Right cardiac atrium (tissue), 5 donors: Measurements from ENCODE around the gene DRAP1. TPM values are rescaled to one million over a fixed set of nuclear protein-coding genes. Genes with fewer than 3 reads are reported as not detected.

Source experiments
- ATAC-seq, 2 donors: fragments of 200-7000 bp; cut with Tn5 transposase; one replicate each; pipeline versions ENCODE4 v1.8.0 to v1.9.1; 2020; ENCODE audit warnings: moderate library complexity in 2 of 2, mild to moderate bottlenecking in 1 of 2
- DNase-seq, 3 donors: peaks; one replicate each; pipeline ENCODE4 v3.0.0-alpha.2; 2020
- H3K27ac ChIP-seq: one replicate; pipeline ENCODE4 v1.5.1; 2013; ENCODE audit warnings: mild to moderate bottlenecking, low read length, control low read depth, moderate library complexity
- H3K27me3 ChIP-seq: one replicate; pipeline ENCODE4 v1.6.1; 2013; ENCODE audit not compliant: control insufficient read depth, insufficient read depth
- H3K4me1 ChIP-seq: one replicate; pipeline ENCODE4 v1.6.1; 2013; ENCODE audit warnings: low read length; ENCODE audit not compliant: control insufficient read depth, insufficient read depth
- H3K4me3 ChIP-seq: one replicate; pipeline ENCODE4 v1.5.1; 2013; ENCODE audit warnings: low read length, control low read depth
- H3K9me3 ChIP-seq: one replicate; pipeline ENCODE4 v1.6.1; 2013; ENCODE audit warnings: low read length; ENCODE audit not compliant: control insufficient read depth
- WGBS: extraction: QIAGEN DNeasy Blood & Tissue Kit; methylation state at CpG from one replicate; pipeline ENCODE4 v1.1.7; 2013; 5-methylcytosine and 5-hydroxymethylcytosine counted together
- intact Hi-C, 4 donors: fragments of 100-400 bp; cut with DNase I; formaldehyde crosslinking; loops; one replicate each; pipeline versions ENCODE4 v1.11.0 to v1.14.0; 2022 to 2023
- polyA plus RNA-seq: library from polyadenylated mRNA; stranded (reverse); fragments of 200-250 nt; gene quantifications from one replicate; pipeline ENCODE4 v1.2.3, GENCODE V29; 2013
- total RNA-seq, 4 donors: library from RNA; stranded (reverse); fragmentation: NEBNext Ultra II Directional; extraction: Animal tissue kit (Norgen Biotek cat#: 25700); gene quantifications; one replicate each; pipeline ENCODE4 v1.2.1, GENCODE V29; 2021
- donor health status: healthy with polysubstance abuse.
- donor health status: DM: no; HTN: yes; CAD: no.
- donor health status: DM: no; HTN: no; CAD: no.
- donor health status: DM: no; HTN: yes; CAD: no; lungs with severe emphysema.
- donor health status: DM: yes; HTN: yes; CAD: no.

DRAP1 gene
- total and polyA plus RNA-seq, 5 donors: 82.9 to 130 (median 85.3) TPM

DNA sequence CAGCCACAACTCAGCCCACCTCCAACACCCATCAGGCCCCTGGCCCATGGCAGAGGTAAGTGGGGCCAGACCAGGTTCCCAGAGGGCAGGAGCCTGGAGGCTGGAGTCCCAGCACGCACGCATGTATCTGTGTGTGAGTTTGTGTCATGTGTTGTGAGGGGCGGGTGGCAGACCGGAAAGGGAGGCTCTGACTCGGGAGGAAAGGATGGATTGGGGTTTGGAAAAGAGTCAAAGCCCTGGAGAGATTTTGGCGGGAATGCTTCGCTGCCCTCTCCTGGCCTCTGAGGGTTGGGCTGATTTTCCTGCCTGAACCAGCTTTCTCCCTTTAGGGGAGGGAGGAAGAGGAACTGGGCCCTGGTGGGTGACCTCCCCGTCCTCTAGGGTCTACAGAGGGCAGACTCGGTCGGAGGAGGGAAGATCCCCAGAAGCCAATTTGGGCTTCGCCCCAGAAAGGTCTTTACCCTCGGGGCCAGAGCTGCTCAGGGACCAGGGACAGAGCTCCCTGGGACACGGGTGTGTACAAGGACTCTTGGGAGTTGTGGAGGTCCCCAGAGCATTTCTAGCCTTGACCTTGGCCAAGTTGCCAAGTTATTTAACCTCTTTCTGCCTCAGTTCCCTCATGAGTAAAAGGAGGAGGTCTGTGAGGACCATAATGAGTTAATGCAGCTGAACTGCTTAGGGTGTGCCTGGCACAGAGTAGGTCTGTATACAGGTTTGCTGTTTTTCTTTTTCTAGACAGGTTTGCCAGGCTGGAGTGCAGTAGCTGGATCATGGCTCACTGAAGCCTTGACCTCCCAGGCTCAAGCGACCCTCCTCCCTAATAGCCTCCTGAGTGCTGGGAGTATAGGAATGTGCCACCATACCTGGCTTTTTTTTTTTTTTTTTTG lies 7.3 kb upstream of the DRAP1 start:
- H3K4me1 ChIP-seq: peaks cover 18% of the 10 kb centered on the region
- no peaks in the 10 kb centered on the region for H3K27me3 ChIP-seq
- H3K9me3 ChIP-seq: no peaks in the 10 kb centered on the region
- intact Hi-C loops: no loop called here
- DNase-seq: peak; percentile 68 to 80 (median 78)
- 18% methylated on average over 14 of the region's 14 CpGs for WGBS
- H3K4me3 ChIP-seq: no peak overlapping the region
- peak; percentile 35 to 56 for ATAC-seq
- H3K27ac ChIP-seq: peak overlapping the region; percentile 3

DNA sequence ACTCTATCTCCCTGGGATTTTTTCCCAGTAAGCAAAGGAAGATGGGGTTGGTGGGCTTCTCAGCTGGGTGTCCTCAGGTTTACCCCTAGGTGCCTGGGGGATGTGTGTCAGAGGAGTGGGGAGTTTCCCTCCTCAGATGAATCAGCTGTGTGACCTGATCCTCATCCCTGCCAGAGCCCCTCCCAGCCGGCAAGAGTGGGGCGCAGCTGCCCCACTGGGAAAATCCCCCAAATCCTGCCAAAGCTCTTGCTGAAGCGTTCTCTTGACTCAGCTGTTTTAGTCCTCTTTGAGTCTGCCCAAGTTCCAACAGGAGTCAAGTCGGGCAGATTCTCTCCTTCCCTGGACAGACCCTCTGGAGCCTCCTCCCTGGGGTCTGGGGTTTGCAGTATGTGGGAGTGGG lies 6.4 kb upstream of the DRAP1 start:
- 48% methylated on average over 4 of the region's 4 CpGs for WGBS
- DNase-seq (peak in 1 of 3 donors; percentile 39), ATAC-seq (no peak)
- Histone ChIP-seq H3K4me1 (peaks cover 21% of the 10 kb centered on the region), H3K9me3 (no peaks in the 10 kb centered on the region), H3K27ac (no peak overlapping the region), H3K27me3 (no peaks in the 10 kb centered on the region), H3K4me3 (no peak overlapping the region)
- intact Hi-C loops: no loop called here

DNA sequence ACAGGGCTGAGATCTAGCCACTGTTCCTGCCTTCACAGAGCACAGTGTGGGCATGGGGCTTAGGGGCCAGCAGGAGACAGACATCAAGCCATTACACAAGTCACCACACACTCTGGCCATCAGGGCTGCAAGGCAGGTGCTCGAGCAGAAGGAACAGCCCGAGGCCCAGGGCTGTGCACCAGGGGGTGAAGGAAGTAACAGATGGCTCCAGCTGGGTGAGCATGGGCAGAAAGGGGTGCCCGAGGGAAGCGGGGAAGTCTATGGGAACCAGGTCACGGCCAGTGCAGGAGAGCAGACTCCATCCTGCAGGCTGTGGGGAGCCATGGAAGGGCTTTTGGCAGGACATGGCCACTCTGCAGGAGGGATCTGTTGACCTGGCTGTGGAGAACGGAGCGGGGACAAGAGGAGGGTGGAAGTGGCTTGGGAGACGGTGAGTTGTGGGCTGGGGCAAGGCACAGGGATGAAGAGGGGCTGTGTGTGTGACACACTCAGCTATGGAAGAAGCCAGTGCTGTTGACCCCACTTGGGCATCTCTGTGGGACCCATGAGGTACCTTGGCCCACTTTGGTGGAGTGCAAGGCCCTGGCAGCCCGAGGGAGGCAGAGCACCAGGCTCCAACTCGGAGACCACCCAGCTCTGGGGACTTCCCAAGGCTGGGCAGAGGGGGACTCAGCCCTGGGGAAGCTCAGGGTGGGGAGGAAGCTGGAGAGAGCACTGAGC lies 4.0 kb upstream of the DRAP1 start:
- WGBS: 55% methylated on average over 10 of the region's 10 CpGs
- peak overlapping the region; percentile 88 for H3K27ac ChIP-seq
- intact Hi-C loops: no loop called here
- no peak overlapping the region for H3K4me3 ChIP-seq
- ATAC-seq (no peak), DNase-seq (peak in 2 of 3 donors; percentile 39 to 54)
- H3K4me1 ChIP-seq: peaks cover 25% of the 10 kb centered on the region
- no peaks in the 10 kb centered on the region for H3K27me3 ChIP-seq
- no peaks in the 10 kb centered on the region for H3K9me3 ChIP-seq

DNA sequence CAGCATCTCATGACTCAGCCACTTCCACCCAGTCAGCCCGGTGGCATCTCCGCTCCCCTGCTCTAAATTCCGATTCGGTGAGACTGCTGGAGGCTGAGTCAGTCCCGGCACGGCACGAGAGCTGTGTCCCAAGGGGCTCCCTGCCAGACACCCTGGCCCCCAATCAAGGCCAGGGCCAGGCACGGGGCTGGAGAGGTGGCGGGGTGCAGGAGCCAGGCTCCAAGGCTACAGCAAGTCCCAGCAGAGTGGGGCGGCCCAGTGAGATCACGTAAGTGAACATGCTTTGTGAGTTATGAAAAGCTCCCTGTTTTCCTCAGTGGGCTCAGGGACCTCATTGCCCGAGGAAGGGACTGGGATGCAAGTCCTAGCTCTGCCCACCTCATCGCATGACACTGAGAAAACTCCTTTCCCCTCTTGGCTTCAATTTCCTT lies 3.4 kb upstream of the DRAP1 start:
- Histone ChIP-seq H3K9me3 (no peaks in the 10 kb centered on the region), H3K27me3 (no peaks in the 10 kb centered on the region), H3K27ac (peak overlapping the region; percentile 88), H3K4me3 (no peak overlapping the region), H3K4me1 (peaks cover 28% of the 10 kb centered on the region)
- 15% methylated on average over 13 of the region's 13 CpGs for WGBS
- ATAC-seq (peak; percentile 12 to 65), DNase-seq (peak; percentile 86 to 89 (median 89))
- intact Hi-C loops: no loop called here

DNA sequence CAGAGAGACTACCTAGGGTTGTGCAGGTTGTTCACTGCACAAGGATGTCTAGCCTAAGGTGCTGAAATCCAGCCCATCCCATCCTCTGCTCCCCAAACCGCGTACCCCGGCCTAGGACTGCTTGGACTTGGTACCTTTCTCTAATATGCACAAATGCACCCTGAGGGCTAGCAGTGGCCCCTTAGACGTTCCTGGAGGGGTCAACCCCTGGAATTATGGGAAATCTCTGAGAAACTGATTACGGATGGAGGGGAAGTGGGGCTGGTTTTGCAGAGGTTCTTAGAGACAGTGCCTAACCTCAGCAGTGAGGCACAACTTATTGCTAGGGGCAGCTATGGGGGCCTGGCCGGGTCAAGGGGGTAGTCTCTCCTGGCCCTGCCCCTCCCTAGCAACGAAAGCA lies 2.8 kb upstream of the DRAP1 start:
- Histone ChIP-seq H3K27ac (peak overlapping the region; percentile 88), H3K4me3 (no peak overlapping the region), H3K4me1 (peaks cover 26% of the 10 kb centered on the region), H3K9me3 (no peaks in the 10 kb centered on the region), H3K27me3 (no peaks in the 10 kb centered on the region)
- intact Hi-C loops: no loop called here
- DNase-seq (peak in 1 of 3 donors; percentile 29), ATAC-seq (no peak)
- WGBS: 64% methylated on average over 7 of the region's 7 CpGs

DNA sequence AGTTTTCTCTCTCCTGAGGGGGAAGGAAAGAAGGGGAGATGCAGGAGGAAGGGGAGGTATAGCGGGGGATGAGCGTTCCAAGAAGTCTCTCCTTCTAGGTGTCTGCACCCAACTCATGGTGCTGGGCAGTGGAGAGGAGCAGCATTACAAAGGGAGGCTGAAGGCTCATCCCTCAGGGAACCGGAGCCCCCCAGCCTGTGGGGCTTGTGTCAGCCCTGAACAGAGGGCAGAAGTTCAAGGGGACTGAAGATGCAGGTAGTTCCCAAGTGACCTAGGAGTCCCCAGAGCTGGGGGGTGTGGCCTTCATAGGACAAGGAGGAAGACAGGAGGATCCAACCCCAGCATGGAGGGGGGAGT lies 2.2 kb upstream of the DRAP1 start:
- no peaks in the 10 kb centered on the region for H3K27me3 ChIP-seq
- intact Hi-C loops: no loop called here
- no peak for ATAC-seq
- peak overlapping the region; percentile 88 for H3K27ac ChIP-seq
- 93% methylated on average over 3 of the region's 3 CpGs for WGBS
- DNase-seq: no peak
- peaks cover 23% of the 10 kb centered on the region for H3K4me1 ChIP-seq
- no peaks in the 10 kb centered on the region for H3K9me3 ChIP-seq
- no peak overlapping the region for H3K4me3 ChIP-seq

DNA sequence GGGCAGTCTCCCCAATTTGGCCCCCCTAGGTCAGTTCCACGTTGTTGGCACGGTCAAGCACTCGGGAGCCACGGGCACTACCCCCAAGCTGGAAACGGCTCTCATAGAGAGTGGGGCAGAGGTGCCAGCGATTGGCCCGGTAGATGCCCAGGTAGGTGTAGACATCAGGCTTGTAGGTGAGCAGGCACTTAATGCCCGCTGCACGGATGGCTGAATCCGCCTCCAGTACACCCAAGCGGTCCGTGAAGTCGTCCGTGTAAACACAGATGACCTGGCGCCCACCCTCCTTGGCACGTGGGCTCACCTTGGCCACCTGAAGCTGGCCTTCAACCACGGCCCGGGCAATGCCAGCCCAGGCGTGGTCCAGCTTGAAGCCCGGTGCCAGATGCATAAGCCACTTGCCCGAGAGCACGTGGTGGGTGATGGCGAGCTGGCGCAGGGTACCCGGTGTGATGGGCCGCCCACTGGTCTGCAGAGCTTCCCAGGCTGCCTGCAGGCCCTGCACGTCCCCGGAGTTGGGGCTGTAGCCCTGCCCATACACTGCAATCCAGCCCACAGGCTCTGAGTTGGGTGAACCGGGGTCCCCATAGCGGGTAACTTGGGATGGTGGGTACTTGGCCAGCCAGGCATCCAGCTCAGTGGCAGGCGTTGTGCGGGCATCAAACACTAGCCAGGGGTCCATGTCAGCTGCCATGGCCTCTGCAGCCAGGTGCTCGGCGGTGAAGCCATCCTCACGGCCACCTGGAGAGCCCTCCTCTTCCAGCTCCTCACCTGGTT lies 1.6 kb upstream of the DRAP1 start:
- peak; percentile 31 to 68 (median 62) for DNase-seq
- H3K9me3 ChIP-seq: no peaks in the 10 kb centered on the region
- H3K4me1 ChIP-seq: peaks cover 23% of the 10 kb centered on the region
- 78% methylated on average over 35 of the region's 35 CpGs for WGBS
- intact Hi-C loops: no loop called here
- no peak for ATAC-seq
- peak overlapping the region; percentile 54 for H3K27ac ChIP-seq
- no peaks in the 10 kb centered on the region for H3K27me3 ChIP-seq
- H3K4me3 ChIP-seq: peak overlapping the region; percentile 77

DNA sequence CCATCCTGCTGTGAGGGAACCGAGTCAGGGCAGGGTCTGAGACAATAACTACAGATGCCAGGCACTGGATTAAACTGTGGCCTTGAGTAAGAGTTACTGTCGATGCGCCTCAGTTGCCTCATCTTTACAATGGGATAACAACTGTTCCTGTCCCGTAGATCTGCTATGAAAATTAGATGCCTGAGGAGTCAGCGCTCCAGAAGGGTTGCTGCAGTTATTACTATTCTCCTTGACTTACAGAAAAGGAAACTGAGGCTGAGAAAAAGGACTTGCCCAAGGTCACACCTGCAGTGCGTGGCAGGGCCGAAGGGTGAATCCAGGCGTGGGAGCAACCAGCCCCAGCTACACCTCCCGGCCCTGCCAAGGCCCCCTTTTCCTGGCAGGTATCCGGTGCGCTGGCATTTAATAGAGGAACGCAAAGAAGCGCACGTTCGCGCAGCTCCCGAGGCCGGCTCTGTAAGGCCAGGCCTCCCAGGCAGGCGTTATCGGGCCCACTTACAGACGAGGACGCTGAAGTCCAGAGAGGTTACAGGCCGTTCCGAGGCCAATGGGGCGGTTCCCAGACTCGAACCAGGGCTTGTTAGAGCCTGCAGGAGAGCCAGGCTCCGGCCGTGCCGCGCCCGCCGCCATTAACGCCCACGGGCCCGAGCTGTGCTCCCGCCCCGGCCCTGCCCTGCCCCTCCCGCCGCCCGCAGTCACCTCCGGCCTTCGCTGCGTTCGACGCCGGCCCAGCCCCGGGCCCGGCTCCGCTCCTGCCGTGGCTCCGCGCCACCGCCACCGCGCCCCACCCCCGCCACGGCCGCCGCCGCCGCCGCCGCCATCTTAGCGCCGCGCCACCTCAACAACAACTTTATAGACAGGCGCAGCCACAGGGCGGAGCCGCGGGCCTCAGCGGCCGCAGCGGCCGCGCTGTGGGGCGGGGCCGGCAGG lies 750 bp upstream of the DRAP1 start, which contains the start of gene C11orf68:
TSS of gene C11orf68 (minus strand) at position 852 of the 930 bp plus-strand sequence. CDS start at position 821, 31 bp downstream.
- H3K4me1 ChIP-seq: peaks cover 23% of the 10 kb centered on the region

DNA sequence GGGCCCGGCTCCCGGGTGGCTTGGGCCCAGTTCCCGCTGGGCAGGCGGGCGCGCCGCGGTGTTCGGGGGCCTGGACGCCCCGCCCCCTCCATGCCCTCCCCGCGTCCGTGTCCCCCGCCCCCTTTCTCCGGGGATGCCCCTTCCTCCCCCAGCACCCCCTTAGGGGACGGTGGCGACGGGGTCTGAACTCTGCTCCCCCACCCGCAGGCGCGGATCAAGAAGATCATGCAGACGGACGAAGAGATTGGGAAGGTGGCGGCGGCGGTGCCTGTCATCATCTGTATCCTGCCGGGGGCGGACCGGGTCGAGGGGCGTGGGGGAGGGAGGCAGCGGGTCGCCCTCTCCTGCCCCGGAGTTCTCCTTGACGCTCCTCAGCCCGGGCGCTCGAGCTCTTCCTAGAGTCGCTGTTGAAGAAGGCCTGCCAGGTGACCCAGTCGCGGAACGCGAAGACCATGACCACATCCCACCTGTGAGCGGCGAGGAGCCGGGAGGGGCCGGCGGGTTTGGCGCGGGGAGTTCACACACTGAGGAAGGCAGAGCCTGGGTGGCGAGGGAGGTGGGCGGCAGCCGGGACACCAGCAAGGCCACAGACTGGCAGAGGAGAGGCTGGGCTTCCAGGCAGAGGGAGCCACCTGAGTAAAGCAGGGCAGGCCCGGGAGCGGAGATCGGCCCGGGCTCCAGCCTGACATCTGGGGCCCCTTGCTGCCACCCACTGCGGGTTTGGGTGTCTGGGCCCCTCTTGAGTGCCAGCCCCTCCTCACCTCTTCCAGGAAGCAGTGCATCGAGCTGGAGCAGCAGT lies 546 bp downstream of the DRAP1 start:
- Histone ChIP-seq H3K4me1 (peaks cover 23% of the 10 kb centered on the region), H3K9me3 (no peaks in the 10 kb centered on the region), H3K27me3 (no peaks in the 10 kb centered on the region), H3K27ac (peak overlapping the region; percentile 54), H3K4me3 (peak overlapping the region; percentile 92)
- ATAC-seq (peak; percentile 39 to 48), DNase-seq (no peak)
- WGBS: under 1% methylated on average over 60 of the region's 60 CpGs
- intact Hi-C loops: no loop called here

More for the DNA sequence above, 750 bp upstream of the DRAP1 start, which contains the start of gene C11orf68:
- Histone ChIP-seq H3K4me3 (peak within 1 kb of the TSS; percentile 92), H3K27ac (peak within 1 kb of the TSS; percentile 54), H3K9me3 (no peaks in the 10 kb centered on the region), H3K27me3 (no peaks in the 10 kb centered on the region)
- no peak for ATAC-seq
- no peak for DNase-seq
- 4% methylated on average over 77 of the region's 77 CpGs for WGBS
- intact Hi-C loops: no loop called here
